NCI-H187 treated with DMSO at 0.1 percent for 48 hours (cell line): ENCODE measurements around the gene HPS5.
"Not testable (repeated sequence)": the region's sequence is repeated elsewhere in the genome, so short reads cannot be mapped to it uniquely, and the experiment has no call there.

Experiments used
- DNase-seq: peaks from one replicate; lab custom pipeline; 2025; lab: John Stamatoyannopoulos, UW

Gene HPS5

DNA sequence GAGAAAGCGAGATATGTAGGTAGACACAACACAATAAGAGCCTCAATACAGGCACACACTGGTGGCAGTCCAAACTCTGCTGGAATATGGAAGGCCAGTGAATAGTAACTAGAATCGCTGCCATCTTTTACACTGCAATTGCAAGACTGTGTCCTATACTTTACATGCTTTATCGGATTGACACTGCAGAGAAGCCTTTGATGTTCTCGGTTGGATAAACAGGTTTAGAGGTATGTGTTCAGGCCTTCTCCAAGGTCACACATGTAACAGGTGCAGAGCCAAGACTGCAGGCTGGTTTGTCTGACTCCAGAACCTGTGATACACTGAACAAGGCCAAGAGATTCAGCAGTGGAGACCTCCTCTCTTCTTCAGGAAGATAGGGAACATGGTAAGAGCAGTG lies 50.7 kb downstream of the HPS5 start:
- no peak for DNase-seq

GRCh38 chr11:18270102-18270501 lies 51.8 kb downstream of the HPS5 start:
- no peak for DNase-seq

DNA sequence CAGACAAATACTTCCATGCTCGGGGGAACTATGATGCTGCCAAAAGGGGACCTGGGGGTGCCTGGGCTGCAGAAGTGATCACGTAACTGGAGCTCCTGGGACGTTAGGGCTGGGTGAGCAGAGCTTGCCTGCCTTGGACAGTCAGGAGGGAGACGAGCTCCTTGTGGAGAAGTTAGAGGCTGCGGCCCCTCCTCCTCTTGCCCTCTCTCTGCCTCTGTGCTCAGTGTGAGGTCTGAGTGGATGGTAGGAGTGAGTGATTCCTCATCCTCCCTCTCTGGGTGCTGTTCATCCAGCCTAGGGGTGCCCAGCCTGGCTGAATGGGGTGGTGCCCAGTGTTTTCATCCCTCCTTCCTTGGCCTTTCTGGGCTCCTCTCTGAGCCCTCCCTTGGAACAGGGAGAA lies 52.7 kb downstream of the HPS5 start:
- DNase-seq: not testable (repeated sequence)

DNA sequence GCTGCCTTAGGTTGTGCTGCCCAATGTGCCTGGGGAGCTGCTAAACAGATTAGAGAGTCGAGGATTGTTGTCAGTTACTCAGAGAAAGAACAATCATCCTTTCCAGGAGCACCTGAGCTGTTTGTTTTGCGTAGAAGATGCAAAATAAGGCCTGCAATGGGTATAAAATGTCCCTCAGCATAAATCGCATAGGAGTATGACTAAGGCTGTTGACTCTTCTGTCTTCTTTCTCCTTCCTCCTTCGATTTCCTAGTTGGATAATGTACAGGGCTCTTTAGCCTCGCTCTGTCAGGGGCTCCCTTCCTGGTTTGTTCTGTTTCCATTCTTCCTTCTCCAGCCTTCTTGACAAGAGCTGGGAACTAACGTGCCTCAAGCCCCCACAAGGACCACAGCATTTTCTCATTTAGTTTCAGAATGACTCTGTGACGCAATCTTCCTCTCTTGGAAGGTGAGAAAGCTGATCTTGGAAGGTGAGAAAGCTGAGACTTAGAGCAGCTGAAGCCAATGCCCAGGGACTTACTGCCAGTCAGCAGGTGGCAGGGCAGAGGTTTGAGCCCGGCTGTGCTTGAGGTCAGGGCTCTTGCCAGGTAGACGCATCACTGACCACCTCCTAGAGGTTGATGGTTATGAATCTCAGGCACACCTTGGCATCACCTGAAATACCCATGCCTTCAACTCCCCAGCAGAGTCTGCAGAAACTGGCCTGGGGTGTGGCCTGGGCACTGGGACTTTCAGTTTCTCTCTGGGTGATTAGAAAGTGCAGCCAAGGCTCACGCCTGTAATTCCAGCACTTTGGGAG lies 54.4 kb downstream of the HPS5 start:
- not testable (repeated sequence) for DNase-seq

DNA sequence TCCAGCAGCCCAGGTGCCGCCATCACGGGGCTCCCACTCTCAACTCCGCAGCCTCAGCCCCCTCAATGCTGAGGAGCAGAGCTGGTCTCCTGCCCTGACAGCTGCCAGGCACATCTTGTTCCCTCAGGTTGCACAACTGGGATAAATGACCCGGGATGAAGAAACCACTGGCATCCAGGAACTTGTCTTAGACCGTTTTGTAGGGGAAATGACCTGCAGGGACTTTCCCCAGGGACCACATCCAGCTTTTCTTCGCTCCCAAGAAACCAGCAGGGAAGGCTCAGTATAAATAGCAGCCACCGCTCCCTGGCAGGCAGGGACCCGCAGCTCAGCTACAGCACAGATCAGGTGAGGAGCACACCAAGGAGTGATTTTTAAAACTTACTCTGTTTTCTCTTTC lies 56.0 kb downstream of the HPS5 start, which contains the start of gene SAA1:
Gene SAA1, plus strand, starts transcription at position 316 of the 400 bp plus-strand sequence. CDS start 624 bp downstream, outside the sequence.
- DNase-seq: no peak

- no peak for DNase-seq
Observed at GRCh38 chr11:18264677-18265555, 57.0 kb downstream of the HPS5 start.

- no peak for DNase-seq
Observed at GRCh38 chr11:18264035-18264434, 57.9 kb downstream of the HPS5 start.

GRCh38 chr11:18262681-18263350 lies 59.1 kb downstream of the HPS5 start:
- DNase-seq: not testable (repeated sequence)

GRCh38 chr11:18261721-18262120 lies 60.2 kb downstream of the HPS5 start:
- no peak for DNase-seq

DNA sequence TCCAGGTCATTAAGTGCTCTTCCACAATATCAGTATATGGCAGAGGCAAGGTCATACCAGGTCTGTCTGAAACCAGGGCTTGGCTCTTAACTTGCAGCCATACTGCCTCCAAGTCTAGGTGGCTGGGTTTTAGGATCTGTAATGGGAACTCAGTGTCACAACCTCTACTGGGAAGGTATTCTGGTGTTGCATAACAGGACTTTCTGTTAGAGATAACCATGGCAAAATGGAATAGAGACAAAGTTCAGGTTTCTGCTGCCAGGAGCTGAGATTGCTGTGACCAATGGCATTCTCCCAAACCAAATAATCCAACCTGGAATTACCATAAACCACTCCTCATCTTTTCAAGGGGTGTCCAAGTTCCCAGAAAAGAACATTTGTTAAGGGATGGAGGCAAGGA lies 62.7 kb downstream of the HPS5 start:
- no peak for DNase-seq

DNA sequence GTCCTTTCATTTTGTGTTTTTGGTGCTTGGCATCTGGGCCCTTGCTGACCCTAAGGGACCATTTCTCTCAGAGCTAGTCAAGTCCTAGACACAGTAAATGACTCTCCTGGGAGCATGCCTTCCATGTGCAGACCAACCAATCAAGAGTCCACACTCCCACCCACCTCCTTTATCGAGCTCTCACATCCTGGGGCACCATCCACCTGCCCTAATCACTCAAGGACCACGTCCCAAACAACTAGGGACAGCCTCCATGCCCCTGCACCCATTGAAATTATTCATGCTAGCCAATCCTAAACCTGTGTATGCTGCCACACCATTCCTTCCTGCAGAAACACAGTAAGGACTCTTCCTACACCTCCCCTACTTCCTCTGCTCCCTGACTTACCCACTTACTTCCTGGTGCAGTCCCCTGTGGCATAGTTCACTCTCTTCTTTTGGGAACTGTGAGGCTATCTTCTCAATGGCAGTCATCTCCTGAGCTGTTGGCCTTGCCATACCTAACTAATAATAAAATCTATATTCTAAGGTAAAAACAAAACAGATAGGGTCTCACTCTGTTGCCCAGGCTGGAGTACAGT lies 67.1 kb downstream of the HPS5 start:
- DNase-seq: no peak

GRCh38 chr11:18253778-18254338 lies 68.1 kb downstream of the HPS5 start:
- DNase-seq: no peak

- no peak for DNase-seq
Observed at GRCh38 chr11:18253233-18253632, 68.7 kb downstream of the HPS5 start.

DNA sequence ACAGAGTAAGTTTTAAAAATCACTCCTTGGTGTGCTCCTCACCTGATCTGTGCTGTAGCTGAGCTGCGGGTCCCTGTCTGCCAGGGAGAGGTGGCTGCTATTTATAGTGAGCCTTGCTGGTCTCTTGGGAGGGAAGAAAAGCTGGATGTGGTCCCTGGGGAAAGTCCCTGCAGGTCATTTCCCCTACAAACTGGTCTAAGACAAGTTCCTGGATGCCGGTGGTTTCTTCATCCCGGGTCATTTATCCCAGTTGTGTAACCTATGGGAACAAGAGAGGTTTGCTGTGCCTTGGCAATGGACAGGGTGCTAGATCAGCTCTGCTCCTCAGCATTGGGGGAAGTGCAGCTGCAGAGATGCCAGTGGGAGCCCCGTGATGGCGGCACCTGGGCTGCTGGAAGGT lies 73.4 kb downstream of the HPS5 start, which contains the start of gene SAA2:
Gene SAA2, minus strand, starts transcription at position 108 of the 400 bp plus-strand sequence. CDS start 657 bp downstream, outside the sequence.
- DNase-seq: no peak

GRCh38 chr11:18247191-18247581 lies 74.8 kb downstream of the HPS5 start:
- not testable (repeated sequence) for DNase-seq

DNA sequence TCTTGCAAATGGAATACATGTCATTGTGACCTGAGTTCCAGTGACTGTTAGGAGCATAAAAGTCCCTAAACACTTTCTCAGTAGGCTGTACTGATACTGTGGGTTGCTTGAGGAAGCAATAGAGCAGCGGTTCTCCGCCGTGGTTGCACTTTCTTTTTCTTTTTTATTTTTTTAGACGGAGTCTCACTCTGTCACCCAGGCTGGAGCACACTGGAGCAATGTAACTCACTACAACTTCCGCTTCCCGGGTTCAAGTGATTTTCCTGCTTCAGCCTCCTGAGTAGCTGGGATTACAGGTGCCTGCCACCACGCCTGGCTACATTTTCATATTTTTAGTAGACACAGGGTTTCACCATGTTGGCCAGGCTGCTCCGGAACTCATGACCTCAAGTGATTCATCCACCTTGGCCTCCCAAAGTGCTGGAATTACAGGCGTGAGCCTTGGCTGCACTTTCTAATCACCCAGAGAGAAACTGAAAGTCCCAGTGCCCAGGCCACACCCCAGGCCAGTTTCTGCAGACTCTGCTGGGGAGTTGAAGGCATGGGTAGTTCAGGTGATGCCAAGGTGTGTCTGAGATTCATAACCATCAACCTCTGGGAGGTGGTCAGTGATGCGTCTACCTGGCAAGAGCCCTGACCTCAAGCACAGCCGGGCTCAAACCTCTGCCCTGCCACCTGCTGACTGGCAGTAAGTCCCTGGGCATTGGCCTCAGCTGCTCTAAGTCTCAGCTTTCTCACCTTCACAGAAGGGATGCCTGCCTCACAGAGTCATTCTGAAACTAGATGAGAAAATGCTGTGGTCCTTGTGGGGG lies 75.4 kb downstream of the HPS5 start:
- not testable (repeated sequence) for DNase-seq

DNA sequence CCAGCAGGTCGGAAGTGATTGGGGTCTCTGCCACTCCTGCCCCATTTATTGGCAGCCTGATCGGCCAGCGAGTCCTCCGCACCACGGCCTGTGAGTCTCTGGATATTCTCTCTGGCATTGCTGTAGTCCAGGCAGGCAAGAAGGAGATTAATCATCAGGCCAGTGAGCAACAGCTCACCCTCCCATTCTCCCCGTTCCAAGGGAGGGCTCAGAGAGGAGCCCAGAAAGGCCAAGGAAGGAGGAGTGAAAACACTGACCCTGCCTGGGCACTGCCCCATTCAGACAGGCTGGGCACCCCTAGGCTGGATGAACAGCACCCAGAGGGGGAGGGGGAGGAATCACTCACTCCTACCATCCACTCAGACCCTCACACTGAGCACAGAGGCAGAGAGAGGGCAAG lies 76.5 kb downstream of the HPS5 start:
- DNase-seq: no peak

GRCh38 chr11:18243783-18244362 lies 78.1 kb downstream of the HPS5 start:
- peak; percentile 36 for DNase-seq

GRCh38 chr11:18239655-18240054 lies 82.3 kb downstream of the HPS5 start:
- DNase-seq: no peak

DNA sequence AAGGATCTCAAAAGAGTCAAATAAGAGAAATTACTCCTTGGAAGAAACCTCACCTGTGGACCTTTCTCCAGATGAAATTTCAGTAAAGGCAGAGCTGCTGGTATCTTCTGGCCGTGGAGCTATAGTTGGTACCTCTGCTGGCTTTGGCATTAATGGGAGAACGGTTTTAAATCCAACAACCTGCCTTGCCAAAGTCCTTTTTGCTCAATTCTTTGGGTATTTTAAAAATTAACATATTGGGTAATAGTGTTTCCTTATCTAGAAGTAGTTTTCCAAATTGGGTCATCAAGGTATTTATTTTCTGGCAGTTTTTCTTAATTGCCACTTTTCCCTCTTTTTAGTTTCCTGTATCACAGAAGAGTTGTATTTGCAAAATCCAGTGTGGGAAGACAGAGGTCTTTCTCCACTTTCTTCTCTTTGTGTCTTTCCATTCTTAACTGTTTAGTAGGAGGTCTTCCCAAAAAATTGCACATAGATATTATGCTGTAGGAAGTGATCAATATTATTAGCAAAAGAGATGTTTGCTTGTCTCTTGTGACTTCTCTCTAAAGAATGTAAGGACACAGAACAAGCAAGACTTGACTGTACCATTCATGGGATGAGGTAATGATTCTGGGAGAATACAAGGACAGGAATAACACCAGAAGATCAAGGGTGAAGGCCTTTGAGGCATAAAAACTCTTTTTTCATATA lies 85.1 kb downstream of the HPS5 start, which contains the start of gene SAA4:
Gene SAA4, minus strand, starts transcription at position 139 of the 693 bp plus-strand sequence. CDS start 876 bp downstream, outside the sequence.
- no peak for DNase-seq
